CD4-positive, alpha-beta T cell treated with Interferon alpha-2 for 1 hour (primary cell): ENCODE data around the gene RUNX2.

Source experiments
- DNase-seq, 2 donors: peaks; one replicate each; pipeline ENCODE4 v3.0.0-alpha.2; 2020 to 2022

The RUNX2 gene

GRCh38 chr6:45434381-45434700 is 106.2 kb downstream of the RUNX2 start:
- DNase-seq, result no peak

- DNase-seq, result peak in 1 of 2 donors; percentile 35
Measured at GRCh38 chr6:45436544-45437438, 108.7 kb downstream of the RUNX2 start.

- DNase-seq, result no peak
Measured at GRCh38 chr6:45437439-45437815, 109.3 kb downstream of the RUNX2 start.

- no peak for DNase-seq
Measured at GRCh38 chr6:45438151-45438550, 110.0 kb downstream of the RUNX2 start.

GRCh38 chr6:45438849-45439406 is 110.8 kb downstream of the RUNX2 start:
- peak in 1 of 2 donors; percentile 25 for DNase-seq

- DNase-seq, result no peak
Measured at GRCh38 chr6:45439459-45439858, 111.3 kb downstream of the RUNX2 start.

- no peak for DNase-seq
Measured at GRCh38 chr6:45439861-45440388, 111.8 kb downstream of the RUNX2 start.

- peak in 1 of 2 donors; percentile 37 for DNase-seq
Measured at GRCh38 chr6:45441851-45442453, 113.8 kb downstream of the RUNX2 start.

- DNase-seq, result no peak
Measured at GRCh38 chr6:45442716-45443115, 114.6 kb downstream of the RUNX2 start.

GRCh38 chr6:45445364-45445748 is 117.2 kb downstream of the RUNX2 start:
- DNase-seq, result no peak

- DNase-seq, result peak; percentile 28 to 54
Measured at GRCh38 chr6:45445749-45446549, 117.8 kb downstream of the RUNX2 start.

GRCh38 chr6:45447005-45447404 is 118.9 kb downstream of the RUNX2 start:
- no peak for DNase-seq

GRCh38 chr6:45447716-45448115 is 119.6 kb downstream of the RUNX2 start:
- no peak for DNase-seq

GRCh38 chr6:45448417-45449389 is 120.6 kb downstream of the RUNX2 start:
- no peak for DNase-seq

- DNase-seq, result no peak
Measured at GRCh38 chr6:45450132-45450531, 122.0 kb downstream of the RUNX2 start.

GRCh38 chr6:45450831-45451230 is 122.7 kb downstream of the RUNX2 start:
- DNase-seq, result peak in 1 of 2 donors; percentile 49

GRCh38 chr6:45454008-45454911 is 126.1 kb downstream of the RUNX2 start:
- DNase-seq, result no peak

GRCh38 chr6:45455408-45455807 is 127.3 kb downstream of the RUNX2 start:
- no peak for DNase-seq

GRCh38 chr6:45457141-45457540 is 129.0 kb downstream of the RUNX2 start:
- no peak for DNase-seq

GRCh38 chr6:45458672-45459071 is 130.5 kb downstream of the RUNX2 start:
- no peak for DNase-seq

GRCh38 chr6:45460166-45460565 is 132.0 kb downstream of the RUNX2 start:
- DNase-seq, result no peak
